Body of pancreas (tissue), 4 donors: ENCODE results near the gene SLC43A1. TPM values are rescaled to one million over a fixed set of nuclear protein-coding genes. Genes with fewer than 3 reads are reported as not detected.
A peak's percentile ranks its signal among the peaks of the same experiment; 100 is the strongest.

ENCODE experiments used
- ATAC-seq: fragments of 150-250 bp; one replicate; pipeline ENCODE4 v1.9.1; 2016
- DNase-seq, 4 donors: peaks; one replicate each; pipeline ENCODE4 v3.0.0-alpha.2; 2019
- H3K27ac ChIP-seq, 4 donors: fragments of 200-600 bp; sonication (generic); 1 replicate in 3 of 4; 2 replicates in 1 of 4; pipeline versions ENCODE4 v1.5.1 to v1.6.1; 2016 to 2019; ENCODE audit warnings: mild to moderate bottlenecking in 1 of 4, mixed read lengths in 1 of 4, moderate library complexity in 1 of 4
- H3K27me3 ChIP-seq, 2 donors: fragments of 200-600 bp; sonication (generic); one replicate each; pipeline ENCODE4 v1.6.0; 2016; ENCODE audit warnings: mild to moderate bottlenecking in 1 of 2
- H3K36me3 ChIP-seq, 2 donors: fragments of 200-600 bp; sonication (generic); replicated peaks in 1 of 2; 2 replicates each; pipeline ENCODE4 v1.5.1; 2016; ENCODE audit warnings: low read depth in 2 of 2; ENCODE audit not compliant: insufficient read depth in 1 of 2
- H3K4me1 ChIP-seq: fragments of 200-600 bp; sonication (generic); one replicate; pipeline ENCODE4 v1.6.0; 2016
- H3K4me3 ChIP-seq, 2 donors: fragments of 200-600 bp; sonication (generic); 1 replicate in 1 of 2; 2 replicates in 1 of 2; pipeline ENCODE4 v1.5.1; 2016 to 2019
- H3K9me3 ChIP-seq, 3 donors: fragments of 200-600 bp; sonication (generic); 1 replicate in 2 of 3; 2 replicates in 1 of 3; pipeline ENCODE4 v1.5.1; 2016
- CTCF ChIP-seq, 7 experiments: fragments of 450-650 bp in 4 of 7; fragments of 200-600 bp in 3 of 7; sonication (generic) in 3 of 7; IDR thresholded peaks; one replicate each; pipeline ENCODE4 v1.5.1; 2016 to 2019; ENCODE audit warnings: antibody characterized with exemption in 7 of 7
- POLR2A ChIP-seq, 3 donors: fragments of 450-650 bp; IDR thresholded peaks; one replicate each; pipeline ENCODE4 v1.6.1; 2016; ENCODE audit warnings: antibody characterized with exemption in 3 of 3, mild to moderate bottlenecking in 2 of 3
- WGBS, 2 donors: methylation state at CpG; one replicate each; pipeline ENCODE4 v1.1.5; 2017; 5-methylcytosine and 5-hydroxymethylcytosine counted together
- intact Hi-C: fragments of 100-400 bp; cut with DNase I; formaldehyde crosslinking; loops from one replicate; pipeline ENCODE4 v1.15.1; 2023
- total RNA-seq, 2 donors: library from RNA; depleted of rRNA; stranded (reverse); fragments of >200 nt; gene quantifications; one replicate each; pipeline ENCODE4 v1.1.0, GENCODE V29; 2016

The SLC43A1 gene
- total RNA-seq, 2 donors from 2014 or later, result 87.7 to 128 TPM

GRCh38 chr11:57476757-57477506, 38.6 kb downstream of the SLC43A1 start:
- ATAC-seq (peak; percentile 63), DNase-seq (peak; percentile 55 to 73 (median 68))
- TF ChIP-seq POLR2A (IDR thresholded peaks at IDR 0.05), result peak in 2 of 3 donors; percentile 28 to 45
- TF ChIP-seq CTCF (IDR thresholded peaks at IDR 0.05), result peak in 6 of 7 experiments; percentile 36 to 59 (median 56)
- intact Hi-C loops, result no loop called here
- Histone ChIP-seq H3K4me1 (peaks cover 41% of the 10 kb centered on the region), H3K27ac (peak overlapping the region; percentile 51 to 86 (median 69)), H3K4me3 (no peak overlapping the region), H3K27me3 (no peaks in the 10 kb centered on the region), H3K36me3 (no peaks in the 10 kb centered on the region), H3K9me3 (no peaks in the 10 kb centered on the region)
- 5 to 15% methylated on average over 17 to 25 of the region's 27 CpGs for WGBS, 2 donors

- Histone ChIP-seq H3K9me3 (no peaks in the 10 kb centered on the region), H3K27me3 (no peaks in the 10 kb centered on the region), H3K4me3 (no peak overlapping the region), H3K27ac (peak overlapping the region; percentile 51 to 86 (median 69)), H3K4me1 (peaks cover 41% of the 10 kb centered on the region), H3K36me3 (no peaks in the 10 kb centered on the region)
- no peak for TF ChIP-seq CTCF (IDR thresholded peaks at IDR 0.05)
- no peak for TF ChIP-seq POLR2A (IDR thresholded peaks at IDR 0.05)
- WGBS, 2 donors, result 6 to 13% methylated on average over 19 to 73 of the region's 80 CpGs
- peak; percentile 55 for ATAC-seq
- DNase-seq, result peak; percentile 59 to 71 (median 66)
- intact Hi-C loops, result no loop called here
Observed at GRCh38 chr11:57476047-57476756, 39.3 kb downstream of the SLC43A1 start.

- TF ChIP-seq POLR2A (IDR thresholded peaks at IDR 0.05) (no peak), CTCF (IDR thresholded peaks at IDR 0.05) (no peak)
- H3K9me3 ChIP-seq, result no peaks in the 10 kb centered on the region
Observed at GRCh38 chr11:57475671-57476046, 39.8 kb downstream of the SLC43A1 start.

GRCh38 chr11:57475191-57475590, 40.3 kb downstream of the SLC43A1 start:
- no peaks in the 10 kb centered on the region for H3K27me3 ChIP-seq
- no peak for TF ChIP-seq CTCF (IDR thresholded peaks at IDR 0.05)
- TF ChIP-seq POLR2A (IDR thresholded peaks at IDR 0.05), result no peak
- WGBS, 2 donors, result 36 to 57% methylated on average over 1 of the region's 1 CpG
- H3K4me3 ChIP-seq, result no peak overlapping the region
- peaks cover 36% of the 10 kb centered on the region for H3K4me1 ChIP-seq
- intact Hi-C loops, result no loop called here
- DNase-seq, result no peak
- ATAC-seq, result no peak
- no peaks in the 10 kb centered on the region for H3K36me3 ChIP-seq
- no peaks in the 10 kb centered on the region for H3K9me3 ChIP-seq
- no peak overlapping the region for H3K27ac ChIP-seq

More at GRCh38 chr11:57475671-57476046, 39.8 kb downstream of the SLC43A1 start:
- Histone ChIP-seq H3K4me1 (peaks cover 41% of the 10 kb centered on the region), H3K36me3 (no peaks in the 10 kb centered on the region), H3K27ac (no peak overlapping the region), H3K27me3 (no peaks in the 10 kb centered on the region), H3K4me3 (no peak overlapping the region)
- intact Hi-C loops, result no loop called here
- WGBS, 2 donors, result 76 to 83% methylated on average over 2 to 5 of the region's 5 CpGs
- ATAC-seq (no peak), DNase-seq (no peak)
